GM12878 (cell line): ENCODE data around the gene ADGRF4. TPM values are rescaled to one million over a fixed set of nuclear protein-coding genes. Genes with fewer than 3 reads are reported as not detected.

Experiments
- ATAC-seq: fragments of 200-7000 bp; cut with Tn5 transposase; 3 replicates; pipeline ENCODE4 v1.9.1; 2020; ENCODE audit warnings: mild to moderate bottlenecking, moderate library complexity
- BruUV-seq: library from RNA; stranded (reverse); fragments of 400-500 nt; replicated peaks from 2 replicates; lab custom pipeline; 2021; lab: Mats Ljungman, UMichigan
- CTCF ChIA-PET: fragments of 300-600 bp; sonication (Branson Sonifier 250); formaldehyde crosslinking; extraction: SDS; loops from one replicate; lab custom pipeline; 2021; ENCODE audit warnings: inconsistent platforms; lab: Yijun Ruan, JAX
- POLR2A ChIA-PET: fragments of 350-600 bp; formaldehyde crosslinking; extraction: SDS; loops from one replicate; lab custom pipeline; 2021; ENCODE audit warnings: inconsistent platforms; lab: Charles Lee
- RAD21 ChIA-PET: fragments of 300-600 bp; sonication (Branson Sonifier 250); formaldehyde crosslinking; loops from one replicate; lab custom pipeline; 2023; ENCODE audit warnings: antibody characterized with exemption; ENCODE audit not compliant: unreplicated experiment; lab: Charles Lee
- SMC1A ChIA-PET: fragments of 300-600 bp; sonication (Branson Sonifier 250); formaldehyde crosslinking; loops from one replicate; lab custom pipeline; 2023; ENCODE audit not compliant: unreplicated experiment, uncharacterized antibody; lab: Charles Lee
- DNase-seq: peaks from one replicate; pipeline ENCODE4 v3.0.0-alpha.2; 2011; ENCODE audit warnings: low read depth, low spot score
- FAIRE-seq: peaks from 3 replicates; lab custom pipeline; 2011; peaks lifted over from hg19 to GRCh38; lab: Jason Lieb, UNC
- H2AFZ ChIP-seq: 2 replicates; pipeline ENCODE4 v1.6.0; 2011; ENCODE audit warnings: low read depth, low read length, control low read depth; ENCODE audit not compliant: control insufficient read depth
- H3K27ac ChIP-seq: 2 replicates; pipeline ENCODE4 v1.5.1; 2011; ENCODE audit warnings: control low read depth; ENCODE audit not compliant: control insufficient read depth, insufficient read depth
- H3K27me3 ChIP-seq, 2 experiments: replicated peaks in 1 of 2; 2 replicates each; pipeline versions ENCODE4 v1.6.0 to v1.6.1; 2011; ENCODE audit warnings: low read length in 1 of 2; ENCODE audit not compliant: control insufficient read depth in 2 of 2, insufficient read depth in 2 of 2
- H3K36me3 ChIP-seq, 2 experiments: 2 replicates each; pipeline ENCODE4 v1.5.1; 2011; ENCODE audit warnings: low read length in 1 of 2; ENCODE audit not compliant: control insufficient read depth in 2 of 2, insufficient read depth in 2 of 2
- H3K4me1 ChIP-seq: 2 replicates; pipeline ENCODE4 v1.6.1; 2011; ENCODE audit warnings: mild to moderate bottlenecking, low read length, moderate library complexity, mixed read lengths; ENCODE audit not compliant: control insufficient read depth, insufficient read depth
- H3K4me2 ChIP-seq: 2 replicates; pipeline ENCODE4 v1.6.0; 2011; ENCODE audit warnings: control low read depth; ENCODE audit not compliant: control insufficient read depth, insufficient read depth
- H3K4me3 ChIP-seq: fragments of 200-600 bp; sonication (generic); 2 replicates; pipeline ENCODE4 v1.5.1; 2016
- H3K79me2 ChIP-seq: 2 replicates; pipeline ENCODE4 v1.6.0; 2011; ENCODE audit warnings: low read length; ENCODE audit not compliant: control insufficient read depth, insufficient read depth
- H3K9ac ChIP-seq: 2 replicates; pipeline ENCODE4 v1.8.0; 2011; ENCODE audit warnings: low read length, control low read depth, mixed read lengths; ENCODE audit not compliant: control insufficient read depth, insufficient read depth
- H3K9me3 ChIP-seq: replicated peaks from 3 replicates; pipeline ENCODE4 v1.5.1; 2011; ENCODE audit warnings: mild to moderate bottlenecking, low read length; ENCODE audit not compliant: control insufficient read depth, insufficient read depth
- H4K20me1 ChIP-seq: 2 replicates; pipeline ENCODE4 v1.6.0; 2011; ENCODE audit not compliant: control insufficient read depth, insufficient read depth
- CEBPB ChIP-seq, 2 experiments: fragments of 150-350 bp in 1 of 2; IDR thresholded peaks; 2 replicates each; pipeline ENCODE4 v1.6.1; 2012 to 2014; ENCODE audit warnings: low read depth in 2 of 2, low read length in 2 of 2, borderline replicate concordance in 1 of 2, inconsistent platforms in 1 of 2
- CHD4 ChIP-seq: fragments of 200-600 bp; sonication (generic); IDR thresholded peaks from 2 replicates; pipeline ENCODE4 v1.6.1; 2016; ENCODE audit warnings: mild to moderate bottlenecking
- KLF5 ChIP-seq: fragments of 450-650 bp; IDR thresholded peaks from 2 replicates; pipeline ENCODE4 v1.6.1; 2014; ENCODE audit warnings: mild to moderate bottlenecking; ENCODE audit not compliant: partially characterized antibody
- LARP7 ChIP-seq: fragments of 450-650 bp; IDR thresholded peaks from 2 replicates; pipeline ENCODE4 v1.6.1; 2017; ENCODE audit warnings: mild to moderate bottlenecking
- MAX ChIP-seq: IDR thresholded peaks from 2 replicates; pipeline ENCODE4 v1.6.1; 2012; ENCODE audit warnings: low read depth, low read length, improper control_type of control experiment
- NBN ChIP-seq: fragments of 450-650 bp; IDR thresholded peaks from 2 replicates; pipeline ENCODE4 v1.6.1; 2016
- PBX3 ChIP-seq: IDR thresholded peaks from 2 replicates; pipeline ENCODE4 v1.6.1; 2011; ENCODE audit warnings: mild to moderate bottlenecking, low read depth, low read length, moderate library complexity; ENCODE audit not compliant: insufficient replicate concordance
- PRDM15 ChIP-seq: fragments of 450-650 bp; formaldehyde crosslinking; IDR thresholded peaks from 2 replicates; pipeline ENCODE4 v1.4.0; 2020; ENCODE audit warnings: mild to moderate bottlenecking, moderate library complexity
- RAD21 ChIP-seq: IDR thresholded peaks from 2 replicates; pipeline ENCODE4 v1.6.1; 2011; ENCODE audit warnings: mild to moderate bottlenecking, low read depth, low read length, moderate library complexity; ENCODE audit not compliant: insufficient read depth
- RUNX3 ChIP-seq: IDR thresholded peaks from 2 replicates; pipeline ENCODE4 v1.6.1; 2012; ENCODE audit warnings: low read length, inconsistent platforms
- SKIL ChIP-seq: fragments of 450-650 bp; IDR thresholded peaks from 2 replicates; pipeline ENCODE4 v1.6.1; 2017; ENCODE audit warnings: mild to moderate bottlenecking, low read depth, inconsistent platforms; ENCODE audit not compliant: poor library complexity, severe bottlenecking
- ZBTB4 ChIP-seq: fragments of 450-650 bp; formaldehyde crosslinking; IDR thresholded peaks from 2 replicates; pipeline ENCODE4 v1.4.0; 2022; ENCODE audit warnings: mild to moderate bottlenecking, moderate library complexity
- WGBS: methylation state at CpG from one replicate; pipeline ENCODE4 v1.1.6; 2016; ENCODE audit warnings: low lambda C conversion rate; ENCODE audit not compliant: insufficient replicate concordance, insufficient coverage; ENCODE audit errors: missing lambda C conversion rate; 5-methylcytosine and 5-hydroxymethylcytosine counted together
- in situ Hi-C: fragments of 300-500 bp; cut with MboI; formaldehyde crosslinking; loops from 9 replicates; pipeline ENCODE4 v1.14.3; 2018; ENCODE audit warnings: mixed read lengths
- intact Hi-C: fragments of 100-400 bp; cut with micrococcal nuclease; formaldehyde crosslinking; loops from one replicate; pipeline ENCODE4 v1.14.2; 2022; ENCODE audit not compliant: unreplicated experiment
- polyA plus RNA-seq, 11 experiments: library from polyadenylated mRNA; depleted of rRNA in 4 of 11; unstranded in 6 of 11; stranded (reverse) in 5 of 11; fragments of >200 nt; fragmentation: Nextera tagmentation in 4 of 11; fragmentation: Illumina TruSeq in 1 of 11; extraction: Ambion mirVana in 4 of 11; extraction: Trizol in 1 of 11; gene quantifications; 1 replicate in 1 of 11; 2 replicates in 10 of 11; pipeline versions ENCODE4 v1.2.1 to v1.2.3, GENCODE V29; 2011 to 2016; ENCODE audit warnings: inconsistent platforms in 2 of 11, missing spikeins in 2 of 11, low read depth in 1 of 11
- total RNA-seq, 4 experiments: library from RNA; depleted of rRNA in 3 of 4; stranded (reverse); fragments of >200 nt in 3 of 4; fragmentation: Illumina TruSeq in 1 of 4; extraction: Trizol in 1 of 4; gene quantifications; 2 replicates each; pipeline versions ENCODE4 v1.2.1 to v1.2.3, GENCODE V29; 2013 to 2021

ADGRF4 gene
- total and polyA plus RNA-seq, 10 of the 15 experiments (the other 5 are each of a cell fraction or from before 2014, with no cell fraction given): 0.04 to 0.12 (median 0.06) TPM; not detected in 5

- Histone ChIP-seq H3K9ac (no peak overlapping the region), H4K20me1 (no peaks in the 10 kb centered on the region), H3K27me3 (no peaks in the 10 kb centered on the region), H3K4me1 (no peaks in the 10 kb centered on the region), H3K4me2 (no peak overlapping the region), H2AFZ (no peak overlapping the region), H3K4me3 (no peak overlapping the region), H3K36me3 (no peaks in the 10 kb centered on the region), H3K9me3 (no peaks in the 10 kb centered on the region; the same call in 2 of the 3 replicates), H3K27ac (no peak overlapping the region), H3K79me2 (no peaks in the 10 kb centered on the region)
- ATAC-seq (no peak), FAIRE-seq (no peak), DNase-seq (no peak)
- WGBS: 0% methylated on average over 1 of the region's 1 CpG
- ChIA-PET CTCF (interaction anchor here (1.3 to 1.6 kb wide), 3 partner anchors 22 to 346 kb away, joined by 3 to 4 read pairs (median 4); no protein-coding TSS in a partner anchor), RAD21 (interaction anchor here (1.0 kb wide), 1 partner anchor 25 kb away, joined by 4 read pairs; no protein-coding TSS in a partner anchor), SMC1A (interaction anchor here (0.7 to 2.0 kb wide), 5 partner anchors 8 to 115 kb away, joined by 3 to 4 read pairs (median 3); no protein-coding TSS in a partner anchor), POLR2A (no interaction called here)
- TF ChIP-seq CHD4 (no peak), SKIL (no peak), CEBPB (IDR thresholded peaks at IDR 0.05; ENCODE audit: borderline replicate concordance in 1 of 2, low read depth in 2 of 2, low read length in 2 of 2) (no peak), MAX (no peak), RUNX3 (no peak), KLF5 (no peak), RAD21 (no peak), PRDM15 (CRISPR knock-in tag) (no peak), ZBTB4 (CRISPR knock-in tag) (no peak), NBN (no peak), PBX3 (no peak), LARP7 (no peak)
- in situ Hi-C loops: no loop called here
- intact Hi-C loops: no loop called here
- BruUV-seq: no TSS peak
These were observed 61.0 kb downstream of the ADGRF4 start for GRCh38 chr6:47759364-47759763.
